ENCODE data around the gene TTLL7.

TTLL7 gene, protein sequence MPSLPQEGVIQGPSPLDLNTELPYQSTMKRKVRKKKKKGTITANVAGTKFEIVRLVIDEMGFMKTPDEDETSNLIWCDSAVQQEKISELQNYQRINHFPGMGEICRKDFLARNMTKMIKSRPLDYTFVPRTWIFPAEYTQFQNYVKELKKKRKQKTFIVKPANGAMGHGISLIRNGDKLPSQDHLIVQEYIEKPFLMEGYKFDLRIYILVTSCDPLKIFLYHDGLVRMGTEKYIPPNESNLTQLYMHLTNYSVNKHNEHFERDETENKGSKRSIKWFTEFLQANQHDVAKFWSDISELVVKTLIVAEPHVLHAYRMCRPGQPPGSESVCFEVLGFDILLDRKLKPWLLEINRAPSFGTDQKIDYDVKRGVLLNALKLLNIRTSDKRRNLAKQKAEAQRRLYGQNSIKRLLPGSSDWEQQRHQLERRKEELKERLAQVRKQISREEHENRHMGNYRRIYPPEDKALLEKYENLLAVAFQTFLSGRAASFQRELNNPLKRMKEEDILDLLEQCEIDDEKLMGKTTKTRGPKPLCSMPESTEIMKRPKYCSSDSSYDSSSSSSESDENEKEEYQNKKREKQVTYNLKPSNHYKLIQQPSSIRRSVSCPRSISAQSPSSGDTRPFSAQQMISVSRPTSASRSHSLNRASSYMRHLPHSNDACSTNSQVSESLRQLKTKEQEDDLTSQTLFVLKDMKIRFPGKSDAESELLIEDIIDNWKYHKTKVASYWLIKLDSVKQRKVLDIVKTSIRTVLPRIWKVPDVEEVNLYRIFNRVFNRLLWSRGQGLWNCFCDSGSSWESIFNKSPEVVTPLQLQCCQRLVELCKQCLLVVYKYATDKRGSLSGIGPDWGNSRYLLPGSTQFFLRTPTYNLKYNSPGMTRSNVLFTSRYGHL

DNA sequence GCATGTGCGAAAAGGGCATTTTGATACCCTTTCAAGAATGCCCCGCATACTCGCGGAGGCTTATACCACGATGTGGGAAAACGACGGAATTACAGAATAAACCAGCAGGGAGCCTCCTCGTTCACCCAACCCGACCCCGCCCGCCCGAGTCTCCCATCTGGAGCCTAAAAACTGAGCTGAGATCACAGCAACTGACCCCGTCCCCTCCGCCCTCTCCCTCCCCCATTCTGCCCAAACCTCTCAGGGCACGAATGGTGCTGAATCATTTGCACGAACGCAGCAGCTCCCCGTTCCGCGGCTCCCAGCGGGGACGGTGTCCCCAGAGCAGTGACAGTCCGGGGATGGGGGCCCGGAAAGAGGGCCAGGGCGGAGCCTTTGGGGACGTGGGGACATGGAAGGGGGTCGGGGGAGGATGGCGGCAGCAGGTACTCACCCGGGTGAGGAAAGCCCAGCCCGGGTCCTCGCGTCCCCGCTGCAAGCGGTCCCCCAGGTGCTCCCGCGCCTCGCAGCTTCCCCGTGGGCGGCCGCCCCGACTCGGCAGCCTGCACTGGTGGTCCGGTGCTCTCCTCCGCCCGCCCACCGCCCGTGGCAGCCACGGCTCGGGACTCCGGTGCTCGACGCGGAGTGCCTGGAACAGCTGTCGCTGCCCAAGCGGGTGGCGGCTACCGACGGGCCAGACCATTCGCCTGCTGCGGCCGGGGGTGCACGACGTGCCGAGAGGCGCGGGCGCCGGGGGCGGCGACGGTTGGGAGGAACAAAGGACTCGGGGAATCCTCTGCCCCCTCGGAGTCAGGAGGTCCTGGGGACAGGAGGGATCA lies at the start of gene TTLL7:
Gene TTLL7, minus strand, starts transcription at position 635 of the 818 bp plus-strand sequence. CDS start 46,921 bp downstream, outside the sequence.
- Histone ChIP-seq H3K9me3 (ENCODE audit: low read length) (no peaks in the 10 kb centered on the region), H3K27ac (ENCODE audit: low read depth, low read length) (peak within 1 kb of the TSS; percentile 88), H3K4me1 (ENCODE audit: insufficient read depth, low read length) (peaks cover 4% of the 10 kb centered on the region), H3K9ac (ENCODE audit: low read length) (peak within 1 kb of the TSS; percentile 17), H3K4me3 (ENCODE audit: low read depth in 1 of 2, low read length in 2 of 2) (peak within 1 kb of the TSS; percentile 75 to 92), H3K27me3 (ENCODE audit: control insufficient read depth in 1 of 2, insufficient read depth in 2 of 2, low read length in 2 of 2) (no peaks in the 10 kb centered on the region), H3K36me3 (ENCODE audit: insufficient read depth, low read length) (no peaks in the 10 kb centered on the region)

DNA sequence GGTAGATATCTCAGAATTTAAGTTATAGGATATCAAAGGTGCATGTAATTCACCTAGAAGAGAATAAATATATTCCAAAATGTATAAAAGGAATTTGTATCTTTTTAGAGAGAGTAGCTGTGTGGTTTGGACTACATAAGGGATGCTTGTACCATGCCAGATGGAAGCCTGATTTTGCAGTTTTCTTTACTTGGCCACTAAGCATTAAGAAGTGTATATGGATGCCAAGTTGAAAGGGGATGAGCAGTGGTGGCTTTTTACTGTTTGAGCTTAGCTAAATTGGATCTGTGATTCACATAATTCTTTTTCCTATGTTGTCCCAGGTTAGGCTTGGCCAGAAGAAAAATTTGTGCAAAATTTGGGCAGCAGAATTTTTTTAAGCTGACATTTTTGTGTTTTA lies 43.5 kb upstream of the TTLL7 start:
- no peak overlapping the region for H3K9ac ChIP-seq (ENCODE audit: low read length)
- no peaks in the 10 kb centered on the region for H3K27me3 ChIP-seq (ENCODE audit: control insufficient read depth in 1 of 2, insufficient read depth in 2 of 2, low read length in 2 of 2)
- H3K36me3 ChIP-seq (ENCODE audit: insufficient read depth, low read length) = no peaks in the 10 kb centered on the region
- H3K9me3 ChIP-seq (ENCODE audit: low read length) = no peaks in the 10 kb centered on the region
- no peak overlapping the region for H3K4me3 ChIP-seq (ENCODE audit: low read depth in 1 of 2, low read length in 2 of 2)
- no peaks in the 10 kb centered on the region for H3K4me1 ChIP-seq (ENCODE audit: insufficient read depth, low read length)
- no peak overlapping the region for H3K27ac ChIP-seq (ENCODE audit: low read depth, low read length)

DNA sequence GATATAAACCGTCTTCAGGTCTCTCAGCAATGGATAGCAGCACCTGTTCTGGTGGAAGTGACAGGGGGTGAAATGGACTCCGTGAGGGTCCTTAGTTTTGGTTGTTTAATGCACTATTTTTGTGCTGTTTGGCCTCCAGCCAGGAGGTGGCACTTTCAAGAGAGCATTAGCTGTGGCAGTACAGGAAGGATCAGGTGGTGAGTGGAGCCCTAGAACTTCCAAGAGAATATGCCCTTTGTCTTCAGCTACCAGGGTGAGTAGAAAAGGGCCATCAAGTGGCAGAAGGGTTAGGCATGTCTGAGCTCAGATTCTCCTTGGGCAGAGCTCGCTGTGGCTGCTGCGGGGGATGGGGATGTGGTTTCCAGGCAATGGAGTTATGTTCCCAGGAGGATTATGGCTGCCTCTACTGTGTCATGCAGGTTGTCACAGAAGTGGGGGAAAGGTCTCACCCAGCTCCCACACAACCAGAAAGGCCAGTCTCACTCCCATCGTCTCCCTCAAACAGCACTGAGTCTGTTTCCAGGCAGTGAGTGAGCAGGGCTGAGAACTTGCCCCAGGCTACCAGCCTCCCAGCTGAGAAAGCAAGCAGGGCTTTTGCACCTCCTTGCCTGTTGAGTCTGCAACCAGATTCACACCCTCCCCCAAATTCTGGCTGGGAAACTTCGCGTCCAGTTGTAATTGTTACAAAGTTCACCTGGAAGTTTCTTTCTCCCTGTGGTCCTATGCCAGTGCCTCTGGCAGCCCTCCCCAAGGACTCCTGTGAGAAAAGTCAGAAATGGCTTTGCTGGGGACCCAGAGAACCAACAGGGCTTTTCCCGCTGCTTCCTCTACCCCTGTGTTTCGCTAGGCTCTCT lies 39.1 kb upstream of the TTLL7 start:
- no peak overlapping the region for H3K9ac ChIP-seq (ENCODE audit: low read length)
- no peak overlapping the region for H3K27ac ChIP-seq (ENCODE audit: low read depth, low read length)
- no peaks in the 10 kb centered on the region for H3K36me3 ChIP-seq (ENCODE audit: insufficient read depth, low read length)
- H3K4me1 ChIP-seq (ENCODE audit: insufficient read depth, low read length) = no peaks in the 10 kb centered on the region
- no peaks in the 10 kb centered on the region for H3K9me3 ChIP-seq (ENCODE audit: low read length)
- no peak overlapping the region for H3K4me3 ChIP-seq (ENCODE audit: low read depth in 1 of 2, low read length in 2 of 2)
- H3K27me3 ChIP-seq (ENCODE audit: control insufficient read depth in 1 of 2, insufficient read depth in 2 of 2, low read length in 2 of 2) = no peaks in the 10 kb centered on the region

DNA sequence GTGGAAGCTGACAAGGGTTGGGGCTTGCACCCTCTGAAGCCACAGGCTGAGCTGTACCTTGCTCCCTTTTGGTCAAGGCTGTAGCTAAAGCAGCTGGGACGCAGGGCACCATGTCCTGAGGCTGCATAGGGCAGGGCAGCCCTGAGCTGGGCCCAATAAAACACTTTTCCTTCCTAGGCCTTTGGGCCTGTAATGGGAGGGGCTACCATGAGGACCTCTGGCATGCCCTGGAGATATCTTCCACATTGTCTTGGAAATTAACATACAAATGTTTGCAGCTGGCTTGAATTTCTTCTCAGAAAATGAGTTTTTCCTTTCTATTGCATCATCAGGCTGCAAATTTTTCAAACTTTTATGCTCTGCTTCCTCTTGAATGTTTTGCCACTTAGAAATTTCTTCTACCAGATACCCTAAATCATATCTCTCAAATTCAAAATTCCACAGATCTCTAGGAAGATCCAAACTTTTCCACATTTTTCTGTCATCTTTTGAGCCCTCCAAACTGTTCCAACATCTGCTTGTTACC lies 32.9 kb upstream of the TTLL7 start:
- H3K27me3 ChIP-seq (ENCODE audit: control insufficient read depth in 1 of 2, insufficient read depth in 2 of 2, low read length in 2 of 2) = no peaks in the 10 kb centered on the region
- H3K27ac ChIP-seq (ENCODE audit: low read depth, low read length) = no peak overlapping the region
- no peaks in the 10 kb centered on the region for H3K9me3 ChIP-seq (ENCODE audit: low read length)
- H3K36me3 ChIP-seq (ENCODE audit: insufficient read depth, low read length) = no peaks in the 10 kb centered on the region
- no peak overlapping the region for H3K9ac ChIP-seq (ENCODE audit: low read length)
- H3K4me3 ChIP-seq (ENCODE audit: low read depth in 1 of 2, low read length in 2 of 2) = no peak overlapping the region
- no peaks in the 10 kb centered on the region for H3K4me1 ChIP-seq (ENCODE audit: insufficient read depth, low read length)

DNA sequence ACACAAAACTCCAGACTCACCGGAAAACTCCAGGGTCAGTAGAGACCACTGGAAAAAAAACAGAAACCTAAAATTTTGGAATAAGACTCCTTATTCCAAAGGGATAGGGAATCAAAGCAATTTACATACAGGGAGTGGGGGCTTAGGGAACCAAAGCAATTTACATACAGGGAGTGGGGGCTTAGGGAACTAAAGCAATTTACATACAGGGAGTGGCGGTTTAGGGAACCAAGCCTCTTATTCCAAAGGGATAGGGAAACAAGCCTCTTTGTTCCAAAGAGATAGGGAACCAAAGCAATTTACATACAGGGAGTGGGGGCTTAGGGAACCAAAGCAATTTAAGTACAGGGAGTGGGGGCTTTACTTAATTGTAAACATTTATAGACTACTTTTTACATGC lies 28.4 kb upstream of the TTLL7 start:
- H3K27ac ChIP-seq (ENCODE audit: low read depth, low read length) = no peak overlapping the region
- H3K27me3 ChIP-seq (ENCODE audit: control insufficient read depth in 1 of 2, insufficient read depth in 2 of 2, low read length in 2 of 2) = no peaks in the 10 kb centered on the region
- H3K4me3 ChIP-seq (ENCODE audit: low read depth in 1 of 2, low read length in 2 of 2) = no peak overlapping the region
- no peaks in the 10 kb centered on the region for H3K9me3 ChIP-seq (ENCODE audit: low read length)
- no peaks in the 10 kb centered on the region for H3K4me1 ChIP-seq (ENCODE audit: insufficient read depth, low read length)
- no peak overlapping the region for H3K9ac ChIP-seq (ENCODE audit: low read length)
- H3K36me3 ChIP-seq (ENCODE audit: insufficient read depth, low read length) = no peaks in the 10 kb centered on the region

DNA sequence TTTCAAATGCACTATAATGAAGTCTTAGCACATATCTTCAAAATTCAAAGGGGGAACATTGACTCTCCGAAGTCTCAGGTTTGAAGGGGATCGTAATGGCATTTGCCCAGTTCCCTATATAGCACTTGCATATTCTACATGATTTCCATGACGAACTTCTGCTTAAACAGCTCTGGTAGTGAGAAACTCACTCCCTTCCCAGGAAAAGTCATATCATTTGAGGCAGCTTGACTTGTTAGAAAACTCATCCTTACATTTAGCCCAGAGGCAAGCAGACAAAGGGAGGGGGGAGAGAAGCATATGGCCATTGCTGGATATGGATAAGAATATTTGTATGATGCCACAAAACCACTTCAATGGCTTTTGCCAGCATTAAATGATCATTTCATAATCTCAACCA lies 27.0 kb upstream of the TTLL7 start:
- Histone ChIP-seq H3K9ac (ENCODE audit: low read length) (no peak overlapping the region), H3K9me3 (ENCODE audit: low read length) (no peaks in the 10 kb centered on the region), H3K27ac (ENCODE audit: low read depth, low read length) (no peak overlapping the region), H3K36me3 (ENCODE audit: insufficient read depth, low read length) (no peaks in the 10 kb centered on the region), H3K27me3 (ENCODE audit: control insufficient read depth in 1 of 2, insufficient read depth in 2 of 2, low read length in 2 of 2) (no peaks in the 10 kb centered on the region), H3K4me1 (ENCODE audit: insufficient read depth, low read length) (no peaks in the 10 kb centered on the region), H3K4me3 (ENCODE audit: low read depth in 1 of 2, low read length in 2 of 2) (no peak overlapping the region)

DNA sequence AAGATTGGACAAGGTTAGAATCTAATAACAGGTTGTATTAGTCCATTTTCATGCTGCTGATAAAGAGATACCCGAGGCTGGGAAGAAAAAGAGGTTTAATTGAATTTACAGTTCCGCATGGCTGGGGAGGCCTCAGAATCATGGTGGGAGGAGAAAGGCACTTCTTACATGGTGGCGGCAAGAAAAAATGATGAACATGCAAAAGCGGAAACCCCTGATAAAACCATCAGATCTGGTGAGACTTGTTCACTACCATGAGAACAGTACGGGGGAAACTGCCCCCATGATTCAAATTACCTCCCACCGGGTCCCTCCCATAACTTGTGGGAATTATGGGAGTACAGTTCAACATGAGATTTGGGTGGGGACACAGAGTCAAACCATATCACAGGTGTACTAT lies 22.9 kb upstream of the TTLL7 start:
- Histone ChIP-seq H3K36me3 (ENCODE audit: insufficient read depth, low read length) (no peaks in the 10 kb centered on the region), H3K4me3 (ENCODE audit: low read depth in 1 of 2, low read length in 2 of 2) (no peak overlapping the region), H3K9ac (ENCODE audit: low read length) (no peak overlapping the region), H3K4me1 (ENCODE audit: insufficient read depth, low read length) (no peaks in the 10 kb centered on the region), H3K27ac (ENCODE audit: low read depth, low read length) (no peak overlapping the region), H3K9me3 (ENCODE audit: low read length) (no peaks in the 10 kb centered on the region), H3K27me3 (ENCODE audit: control insufficient read depth in 1 of 2, insufficient read depth in 2 of 2, low read length in 2 of 2) (no peaks in the 10 kb centered on the region)

DNA sequence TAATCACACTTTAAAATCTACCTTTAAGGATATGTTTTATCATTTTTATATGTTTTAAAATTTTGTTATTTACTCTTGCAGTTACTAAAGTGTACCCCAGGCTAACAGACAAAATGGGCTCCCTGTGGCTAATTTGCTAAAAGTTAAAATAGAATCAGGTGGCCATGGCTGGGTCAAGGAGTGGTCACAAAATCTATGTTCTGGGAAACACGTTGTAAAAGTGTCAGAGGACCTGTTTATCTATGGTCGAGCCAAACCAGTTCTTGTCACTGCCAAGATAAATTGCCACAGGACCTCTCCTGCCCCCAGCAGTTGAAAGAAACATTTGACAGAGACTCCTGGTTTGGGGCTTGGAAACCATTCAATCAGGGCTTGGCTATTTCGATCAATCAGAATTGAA lies 21.2 kb upstream of the TTLL7 start:
- Histone ChIP-seq H3K9me3 (ENCODE audit: low read length) (no peaks in the 10 kb centered on the region), H3K27me3 (ENCODE audit: control insufficient read depth in 1 of 2, insufficient read depth in 2 of 2, low read length in 2 of 2) (no peaks in the 10 kb centered on the region), H3K9ac (ENCODE audit: low read length) (no peak overlapping the region), H3K27ac (ENCODE audit: low read depth, low read length) (no peak overlapping the region), H3K4me1 (ENCODE audit: insufficient read depth, low read length) (no peaks in the 10 kb centered on the region), H3K4me3 (ENCODE audit: low read depth in 1 of 2, low read length in 2 of 2) (no peak overlapping the region), H3K36me3 (ENCODE audit: insufficient read depth, low read length) (no peaks in the 10 kb centered on the region)

DNA sequence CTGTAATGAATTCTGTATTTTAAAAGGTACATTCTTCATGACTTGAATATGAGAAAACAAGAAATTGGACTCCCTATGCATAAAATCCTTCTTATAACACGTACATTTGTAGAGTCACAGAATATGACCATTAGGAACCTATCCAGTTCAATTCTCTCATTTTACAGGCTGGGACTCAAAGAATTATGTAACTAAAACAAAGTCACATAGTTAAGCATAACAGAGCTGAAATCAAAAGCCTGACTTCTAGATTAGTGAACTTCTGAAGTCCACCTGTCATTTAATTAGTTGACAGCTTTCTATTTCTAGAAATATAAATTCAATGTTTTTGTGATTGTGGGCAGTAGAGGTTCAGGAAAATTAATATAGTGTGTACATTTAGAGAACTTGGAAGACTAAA lies 20.3 kb upstream of the TTLL7 start:
- no peak overlapping the region for H3K27ac ChIP-seq (ENCODE audit: low read depth, low read length)

DNA sequence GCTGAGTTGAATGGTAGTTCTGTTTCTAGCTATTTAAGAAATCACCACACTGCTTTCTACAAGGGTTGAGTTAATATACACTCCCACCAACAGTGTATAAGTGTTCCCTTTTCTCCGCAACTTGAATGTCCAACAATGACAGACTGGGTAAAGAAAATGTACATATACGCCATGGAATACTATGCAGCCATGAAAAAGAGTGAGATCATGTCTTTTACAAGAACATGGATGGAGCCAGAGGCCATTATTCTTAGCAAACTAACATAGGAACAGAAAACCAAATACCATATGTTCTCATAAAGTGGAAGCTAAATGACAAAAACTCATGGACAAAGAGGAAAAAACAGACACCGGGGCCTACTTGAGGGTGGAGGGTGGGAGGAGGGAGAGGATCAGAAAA lies 14.8 kb upstream of the TTLL7 start:
- no peaks in the 10 kb centered on the region for H3K36me3 ChIP-seq (ENCODE audit: insufficient read depth, low read length)
- no peak overlapping the region for H3K27ac ChIP-seq (ENCODE audit: low read depth, low read length)
- H3K4me3 ChIP-seq (ENCODE audit: low read depth in 1 of 2, low read length in 2 of 2) = no peak overlapping the region
- no peaks in the 10 kb centered on the region for H3K9me3 ChIP-seq (ENCODE audit: low read length)
- H3K27me3 ChIP-seq (ENCODE audit: control insufficient read depth in 1 of 2, insufficient read depth in 2 of 2, low read length in 2 of 2) = no peaks in the 10 kb centered on the region
- H3K4me1 ChIP-seq (ENCODE audit: insufficient read depth, low read length) = no peaks in the 10 kb centered on the region
- no peak overlapping the region for H3K9ac ChIP-seq (ENCODE audit: low read length)

More for the DNA sequence above, 20.3 kb upstream of the TTLL7 start:
- Histone ChIP-seq H3K36me3 (ENCODE audit: insufficient read depth, low read length) (no peaks in the 10 kb centered on the region), H3K27me3 (ENCODE audit: control insufficient read depth in 1 of 2, insufficient read depth in 2 of 2, low read length in 2 of 2) (no peaks in the 10 kb centered on the region), H3K4me1 (ENCODE audit: insufficient read depth, low read length) (no peaks in the 10 kb centered on the region), H3K9ac (ENCODE audit: low read length) (no peak overlapping the region), H3K9me3 (ENCODE audit: low read length) (no peaks in the 10 kb centered on the region), H3K4me3 (ENCODE audit: low read depth in 1 of 2, low read length in 2 of 2) (no peak overlapping the region)
